Neural cell (in vitro differentiated cells): ENCODE data around the gene CENPT.

Source experiments
- EZH2 ChIP-seq: fragments of 200-600, 300-800 bp; shearing (Covaris generic), sonication (generic); IDR thresholded peaks from 2 replicates; pipeline ENCODE4 v1.6.1; 2014; ENCODE audit warnings: antibody characterized with exemption, low read length, borderline replicate concordance, mild to moderate bottlenecking; ENCODE audit not compliant: insufficient read depth, poor library complexity, severe bottlenecking
- MXI1 ChIP-seq: fragments of 450-650 bp; conservative IDR thresholded peaks from 2 replicates; pipeline ENCODE4 v1.6.1; 2014; ENCODE audit warnings: antibody characterized with exemption, mild to moderate bottlenecking; ENCODE audit not compliant: poor library complexity, severe bottlenecking
- POLR2AphosphoS5 ChIP-seq: IDR thresholded peaks from 2 replicates; pipeline ENCODE4 v1.6.1; 2012
- RAD21 ChIP-seq: fragments of 450-650 bp; conservative IDR thresholded peaks from 2 replicates; pipeline ENCODE4 v1.6.1; 2014; ENCODE audit warnings: antibody characterized with exemption, mild to moderate bottlenecking, moderate library complexity
- SMC3 ChIP-seq: fragments of 450-650 bp; conservative IDR thresholded peaks from 2 replicates; pipeline ENCODE4 v1.6.1; 2014; ENCODE audit warnings: antibody characterized with exemption, mild to moderate bottlenecking, moderate library complexity; ENCODE audit not compliant: poor library complexity
- TAF1 ChIP-seq: IDR thresholded peaks from 2 replicates; pipeline ENCODE4 v1.6.1; 2012; ENCODE audit warnings: low read depth
- TF ChIP-seq, protein P1 (sequence below): fragments of 450-650 bp; IDR thresholded peaks from 2 replicates; pipeline ENCODE4 v1.5.1; 2014; ENCODE audit warnings: antibody characterized with exemption, mild to moderate bottlenecking, moderate library complexity; ENCODE audit not compliant: poor library complexity, severe bottlenecking
- TF ChIP-seq, protein P2 (sequence below): IDR thresholded peaks from 2 replicates; pipeline ENCODE4 v1.6.1; 2012; ENCODE audit warnings: borderline replicate concordance

DNA sequence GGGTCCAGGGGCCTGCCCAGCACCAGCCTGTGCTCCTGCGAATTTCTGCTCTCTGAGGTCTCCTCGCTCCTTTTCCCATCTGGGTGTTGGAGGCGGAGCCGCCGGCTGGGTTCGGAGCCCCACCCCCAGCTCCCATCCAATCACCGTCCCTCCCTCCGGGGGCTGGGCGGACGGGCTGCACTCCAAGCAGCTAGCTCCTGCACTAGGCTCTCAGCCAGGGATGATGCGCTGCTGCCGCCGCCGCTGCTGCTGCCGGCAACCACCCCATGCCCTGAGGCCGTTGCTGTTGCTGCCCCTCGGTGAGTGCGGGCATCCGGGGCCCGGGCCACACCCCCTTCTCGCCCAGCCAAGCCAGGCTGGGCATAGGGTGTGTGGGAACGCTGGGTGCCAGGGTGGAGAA, 37.2 kb upstream of the CENPT start, which contains the start of gene NRN1L:
- TF ChIP-seq, protein P1, sequence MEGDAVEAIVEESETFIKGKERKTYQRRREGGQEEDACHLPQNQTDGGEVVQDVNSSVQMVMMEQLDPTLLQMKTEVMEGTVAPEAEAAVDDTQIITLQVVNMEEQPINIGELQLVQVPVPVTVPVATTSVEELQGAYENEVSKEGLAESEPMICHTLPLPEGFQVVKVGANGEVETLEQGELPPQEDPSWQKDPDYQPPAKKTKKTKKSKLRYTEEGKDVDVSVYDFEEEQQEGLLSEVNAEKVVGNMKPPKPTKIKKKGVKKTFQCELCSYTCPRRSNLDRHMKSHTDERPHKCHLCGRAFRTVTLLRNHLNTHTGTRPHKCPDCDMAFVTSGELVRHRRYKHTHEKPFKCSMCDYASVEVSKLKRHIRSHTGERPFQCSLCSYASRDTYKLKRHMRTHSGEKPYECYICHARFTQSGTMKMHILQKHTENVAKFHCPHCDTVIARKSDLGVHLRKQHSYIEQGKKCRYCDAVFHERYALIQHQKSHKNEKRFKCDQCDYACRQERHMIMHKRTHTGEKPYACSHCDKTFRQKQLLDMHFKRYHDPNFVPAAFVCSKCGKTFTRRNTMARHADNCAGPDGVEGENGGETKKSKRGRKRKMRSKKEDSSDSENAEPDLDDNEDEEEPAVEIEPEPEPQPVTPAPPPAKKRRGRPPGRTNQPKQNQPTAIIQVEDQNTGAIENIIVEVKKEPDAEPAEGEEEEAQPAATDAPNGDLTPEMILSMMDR: no peak
- no peak for TF ChIP-seq RAD21
- TF ChIP-seq TAF1: no peak
- no peak for TF ChIP-seq POLR2AphosphoS5
- TF ChIP-seq, protein P2, sequence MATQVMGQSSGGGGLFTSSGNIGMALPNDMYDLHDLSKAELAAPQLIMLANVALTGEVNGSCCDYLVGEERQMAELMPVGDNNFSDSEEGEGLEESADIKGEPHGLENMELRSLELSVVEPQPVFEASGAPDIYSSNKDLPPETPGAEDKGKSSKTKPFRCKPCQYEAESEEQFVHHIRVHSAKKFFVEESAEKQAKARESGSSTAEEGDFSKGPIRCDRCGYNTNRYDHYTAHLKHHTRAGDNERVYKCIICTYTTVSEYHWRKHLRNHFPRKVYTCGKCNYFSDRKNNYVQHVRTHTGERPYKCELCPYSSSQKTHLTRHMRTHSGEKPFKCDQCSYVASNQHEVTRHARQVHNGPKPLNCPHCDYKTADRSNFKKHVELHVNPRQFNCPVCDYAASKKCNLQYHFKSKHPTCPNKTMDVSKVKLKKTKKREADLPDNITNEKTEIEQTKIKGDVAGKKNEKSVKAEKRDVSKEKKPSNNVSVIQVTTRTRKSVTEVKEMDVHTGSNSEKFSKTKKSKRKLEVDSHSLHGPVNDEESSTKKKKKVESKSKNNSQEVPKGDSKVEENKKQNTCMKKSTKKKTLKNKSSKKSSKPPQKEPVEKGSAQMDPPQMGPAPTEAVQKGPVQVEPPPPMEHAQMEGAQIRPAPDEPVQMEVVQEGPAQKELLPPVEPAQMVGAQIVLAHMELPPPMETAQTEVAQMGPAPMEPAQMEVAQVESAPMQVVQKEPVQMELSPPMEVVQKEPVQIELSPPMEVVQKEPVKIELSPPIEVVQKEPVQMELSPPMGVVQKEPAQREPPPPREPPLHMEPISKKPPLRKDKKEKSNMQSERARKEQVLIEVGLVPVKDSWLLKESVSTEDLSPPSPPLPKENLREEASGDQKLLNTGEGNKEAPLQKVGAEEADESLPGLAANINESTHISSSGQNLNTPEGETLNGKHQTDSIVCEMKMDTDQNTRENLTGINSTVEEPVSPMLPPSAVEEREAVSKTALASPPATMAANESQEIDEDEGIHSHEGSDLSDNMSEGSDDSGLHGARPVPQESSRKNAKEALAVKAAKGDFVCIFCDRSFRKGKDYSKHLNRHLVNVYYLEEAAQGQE: no peak
- TF ChIP-seq EZH2: no peak
- TF ChIP-seq SMC3: no peak
- TF ChIP-seq MXI1: no peak
